SU-DHL-6 (cell line): ENCODE measurements around the gene DUSP22.

Experiments used
- EZH2phosphoT487 ChIP-seq: fragments of 200-600 bp; sonication (generic), shearing (Covaris generic); conservative IDR thresholded peaks from 2 replicates; pipeline ENCODE4 v1.6.1; 2018; ENCODE audit warnings: mild to moderate bottlenecking, antibody characterized with exemption, low read length, moderate library complexity, mixed read lengths
- TF ChIP-seq, protein P1 (sequence below): fragments of 200-600 bp; sonication (generic); IDR thresholded peaks from one replicate; pipeline ENCODE4 v1.5.1; 2017; ENCODE audit warnings: antibody characterized with exemption, mild to moderate bottlenecking, low read length, moderate library complexity; ENCODE audit not compliant: insufficient read depth, poor library complexity, severe bottlenecking

DNA sequence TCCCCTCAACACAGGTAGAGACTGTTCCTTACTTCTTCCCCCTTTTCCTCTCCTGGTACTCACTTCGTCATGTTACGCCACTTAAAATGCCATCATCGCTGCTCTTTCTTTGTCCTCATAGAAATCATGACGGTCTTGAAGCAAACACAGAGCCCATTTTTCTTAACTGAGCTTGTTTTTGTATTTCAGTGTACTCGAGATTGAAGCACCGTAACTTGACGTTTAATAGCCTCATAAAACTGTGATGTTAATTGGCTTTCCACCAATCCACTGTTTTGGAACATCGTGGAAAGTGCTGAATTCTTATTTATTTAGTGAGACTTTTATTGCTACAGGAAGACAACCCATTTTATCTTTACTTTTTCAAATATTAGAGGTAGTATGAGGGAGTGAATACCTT lies 38.7 kb downstream of the DUSP22 start:
- TF ChIP-seq, protein P1, sequence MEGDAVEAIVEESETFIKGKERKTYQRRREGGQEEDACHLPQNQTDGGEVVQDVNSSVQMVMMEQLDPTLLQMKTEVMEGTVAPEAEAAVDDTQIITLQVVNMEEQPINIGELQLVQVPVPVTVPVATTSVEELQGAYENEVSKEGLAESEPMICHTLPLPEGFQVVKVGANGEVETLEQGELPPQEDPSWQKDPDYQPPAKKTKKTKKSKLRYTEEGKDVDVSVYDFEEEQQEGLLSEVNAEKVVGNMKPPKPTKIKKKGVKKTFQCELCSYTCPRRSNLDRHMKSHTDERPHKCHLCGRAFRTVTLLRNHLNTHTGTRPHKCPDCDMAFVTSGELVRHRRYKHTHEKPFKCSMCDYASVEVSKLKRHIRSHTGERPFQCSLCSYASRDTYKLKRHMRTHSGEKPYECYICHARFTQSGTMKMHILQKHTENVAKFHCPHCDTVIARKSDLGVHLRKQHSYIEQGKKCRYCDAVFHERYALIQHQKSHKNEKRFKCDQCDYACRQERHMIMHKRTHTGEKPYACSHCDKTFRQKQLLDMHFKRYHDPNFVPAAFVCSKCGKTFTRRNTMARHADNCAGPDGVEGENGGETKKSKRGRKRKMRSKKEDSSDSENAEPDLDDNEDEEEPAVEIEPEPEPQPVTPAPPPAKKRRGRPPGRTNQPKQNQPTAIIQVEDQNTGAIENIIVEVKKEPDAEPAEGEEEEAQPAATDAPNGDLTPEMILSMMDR, result no peak
- no peak for TF ChIP-seq EZH2phosphoT487
